ENCODE data around the gene A1BG. TPM values are rescaled to one million over a fixed set of nuclear protein-coding genes. Genes with fewer than 3 reads are reported as not detected.

A1BG gene
- total and polyA plus RNA-seq, 2 of the 13 experiments (the other 11 are each of a cell fraction or from before 2014, with no cell fraction given): 14.7 to 41.4 TPM

- TF ChIP-seq SP5 (CRISPR knock-in tag; IDR thresholded peaks at IDR 0.05; ENCODE audit: borderline replicate concordance, low read depth) (no peak; the same call in 1 of the 2 replicates), FLYWCH1 (CRISPR knock-in tag; IDR thresholded peaks at IDR 0.05) (0 out of 2 replicates have a peak, but pooled peaks have one; percentile 52), ZNF543 (CRISPR knock-in tag; IDR thresholded peaks at IDR 0.05) (peak; percentile 76), PRMT3 (CRISPR knock-in tag; IDR thresholded peaks at IDR 0.05; ENCODE audit: borderline replicate concordance, low read depth) (no peak), TSC22D2 (CRISPR knock-in tag; IDR thresholded peaks at IDR 0.05; ENCODE audit: borderline replicate concordance) (peak; percentile 5; the same call in 1 of the 2 replicates), MTF2 (CRISPR knock-in tag; IDR thresholded peaks at IDR 0.05; ENCODE audit: borderline replicate concordance) (no peak), SOX5 (CRISPR knock-in tag; IDR thresholded peaks at IDR 0.05; ENCODE audit: borderline replicate concordance) (0 out of 2 replicates have a peak, but pooled peaks have one; percentile 12), ZFP1 (CRISPR knock-in tag; IDR thresholded peaks at IDR 0.05) (no peak)
- TF ChIP-seq, protein P1, sequence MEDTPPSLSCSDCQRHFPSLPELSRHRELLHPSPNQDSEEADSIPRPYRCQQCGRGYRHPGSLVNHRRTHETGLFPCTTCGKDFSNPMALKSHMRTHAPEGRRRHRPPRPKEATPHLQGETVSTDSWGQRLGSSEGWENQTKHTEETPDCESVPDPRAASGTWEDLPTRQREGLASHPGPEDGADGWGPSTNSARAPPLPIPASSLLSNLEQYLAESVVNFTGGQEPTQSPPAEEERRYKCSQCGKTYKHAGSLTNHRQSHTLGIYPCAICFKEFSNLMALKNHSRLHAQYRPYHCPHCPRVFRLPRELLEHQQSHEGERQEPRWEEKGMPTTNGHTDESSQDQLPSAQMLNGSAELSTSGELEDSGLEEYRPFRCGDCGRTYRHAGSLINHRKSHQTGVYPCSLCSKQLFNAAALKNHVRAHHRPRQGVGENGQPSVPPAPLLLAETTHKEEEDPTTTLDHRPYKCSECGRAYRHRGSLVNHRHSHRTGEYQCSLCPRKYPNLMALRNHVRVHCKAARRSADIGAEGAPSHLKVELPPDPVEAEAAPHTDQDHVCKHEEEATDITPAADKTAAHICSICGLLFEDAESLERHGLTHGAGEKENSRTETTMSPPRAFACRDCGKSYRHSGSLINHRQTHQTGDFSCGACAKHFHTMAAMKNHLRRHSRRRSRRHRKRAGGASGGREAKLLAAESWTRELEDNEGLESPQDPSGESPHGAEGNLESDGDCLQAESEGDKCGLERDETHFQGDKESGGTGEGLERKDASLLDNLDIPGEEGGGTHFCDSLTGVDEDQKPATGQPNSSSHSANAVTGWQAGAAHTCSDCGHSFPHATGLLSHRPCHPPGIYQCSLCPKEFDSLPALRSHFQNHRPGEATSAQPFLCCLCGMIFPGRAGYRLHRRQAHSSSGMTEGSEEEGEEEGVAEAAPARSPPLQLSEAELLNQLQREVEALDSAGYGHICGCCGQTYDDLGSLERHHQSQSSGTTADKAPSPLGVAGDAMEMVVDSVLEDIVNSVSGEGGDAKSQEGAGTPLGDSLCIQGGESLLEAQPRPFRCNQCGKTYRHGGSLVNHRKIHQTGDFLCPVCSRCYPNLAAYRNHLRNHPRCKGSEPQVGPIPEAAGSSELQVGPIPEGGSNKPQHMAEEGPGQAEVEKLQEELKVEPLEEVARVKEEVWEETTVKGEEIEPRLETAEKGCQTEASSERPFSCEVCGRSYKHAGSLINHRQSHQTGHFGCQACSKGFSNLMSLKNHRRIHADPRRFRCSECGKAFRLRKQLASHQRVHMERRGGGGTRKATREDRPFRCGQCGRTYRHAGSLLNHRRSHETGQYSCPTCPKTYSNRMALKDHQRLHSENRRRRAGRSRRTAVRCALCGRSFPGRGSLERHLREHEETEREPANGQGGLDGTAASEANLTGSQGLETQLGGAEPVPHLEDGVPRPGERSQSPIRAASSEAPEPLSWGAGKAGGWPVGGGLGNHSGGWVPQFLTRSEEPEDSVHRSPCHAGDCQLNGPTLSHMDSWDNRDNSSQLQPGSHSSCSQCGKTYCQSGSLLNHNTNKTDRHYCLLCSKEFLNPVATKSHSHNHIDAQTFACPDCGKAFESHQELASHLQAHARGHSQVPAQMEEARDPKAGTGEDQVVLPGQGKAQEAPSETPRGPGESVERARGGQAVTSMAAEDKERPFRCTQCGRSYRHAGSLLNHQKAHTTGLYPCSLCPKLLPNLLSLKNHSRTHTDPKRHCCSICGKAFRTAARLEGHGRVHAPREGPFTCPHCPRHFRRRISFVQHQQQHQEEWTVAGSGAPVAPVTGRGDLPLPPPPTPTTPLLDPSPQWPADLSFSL (CRISPR knock-in tag; IDR thresholded peaks at IDR 0.05): no peak
- TF ChIP-seq, protein P2, sequence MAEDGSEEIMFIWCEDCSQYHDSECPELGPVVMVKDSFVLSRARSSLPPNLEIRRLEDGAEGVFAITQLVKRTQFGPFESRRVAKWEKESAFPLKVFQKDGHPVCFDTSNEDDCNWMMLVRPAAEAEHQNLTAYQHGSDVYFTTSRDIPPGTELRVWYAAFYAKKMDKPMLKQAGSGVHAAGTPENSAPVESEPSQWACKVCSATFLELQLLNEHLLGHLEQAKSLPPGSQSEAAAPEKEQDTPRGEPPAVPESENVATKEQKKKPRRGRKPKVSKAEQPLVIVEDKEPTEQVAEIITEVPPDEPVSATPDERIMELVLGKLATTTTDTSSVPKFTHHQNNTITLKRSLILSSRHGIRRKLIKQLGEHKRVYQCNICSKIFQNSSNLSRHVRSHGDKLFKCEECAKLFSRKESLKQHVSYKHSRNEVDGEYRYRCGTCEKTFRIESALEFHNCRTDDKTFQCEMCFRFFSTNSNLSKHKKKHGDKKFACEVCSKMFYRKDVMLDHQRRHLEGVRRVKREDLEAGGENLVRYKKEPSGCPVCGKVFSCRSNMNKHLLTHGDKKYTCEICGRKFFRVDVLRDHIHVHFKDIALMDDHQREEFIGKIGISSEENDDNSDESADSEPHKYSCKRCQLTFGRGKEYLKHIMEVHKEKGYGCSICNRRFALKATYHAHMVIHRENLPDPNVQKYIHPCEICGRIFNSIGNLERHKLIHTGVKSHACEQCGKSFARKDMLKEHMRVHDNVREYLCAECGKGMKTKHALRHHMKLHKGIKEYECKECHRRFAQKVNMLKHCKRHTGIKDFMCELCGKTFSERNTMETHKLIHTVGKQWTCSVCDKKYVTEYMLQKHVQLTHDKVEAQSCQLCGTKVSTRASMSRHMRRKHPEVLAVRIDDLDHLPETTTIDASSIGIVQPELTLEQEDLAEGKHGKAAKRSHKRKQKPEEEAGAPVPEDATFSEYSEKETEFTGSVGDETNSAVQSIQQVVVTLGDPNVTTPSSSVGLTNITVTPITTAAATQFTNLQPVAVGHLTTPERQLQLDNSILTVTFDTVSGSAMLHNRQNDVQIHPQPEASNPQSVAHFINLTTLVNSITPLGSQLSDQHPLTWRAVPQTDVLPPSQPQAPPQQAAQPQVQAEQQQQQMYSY (CRISPR knock-in tag; IDR thresholded peaks at IDR 0.05): 0 out of 2 replicates have a peak, but pooled peaks have one; percentile 10
- TF ChIP-seq, protein P3, sequence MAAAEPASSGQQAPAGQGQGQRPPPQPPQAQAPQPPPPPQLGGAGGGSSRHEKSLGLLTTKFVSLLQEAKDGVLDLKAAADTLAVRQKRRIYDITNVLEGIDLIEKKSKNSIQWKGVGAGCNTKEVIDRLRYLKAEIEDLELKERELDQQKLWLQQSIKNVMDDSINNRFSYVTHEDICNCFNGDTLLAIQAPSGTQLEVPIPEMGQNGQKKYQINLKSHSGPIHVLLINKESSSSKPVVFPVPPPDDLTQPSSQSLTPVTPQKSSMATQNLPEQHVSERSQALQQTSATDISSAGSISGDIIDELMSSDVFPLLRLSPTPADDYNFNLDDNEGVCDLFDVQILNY (CRISPR knock-in tag; conservative IDR thresholded peaks at IDR 0.05): 0 out of 2 replicates have a peak, but pooled peaks have one; percentile 51
- TF ChIP-seq, protein P4, sequence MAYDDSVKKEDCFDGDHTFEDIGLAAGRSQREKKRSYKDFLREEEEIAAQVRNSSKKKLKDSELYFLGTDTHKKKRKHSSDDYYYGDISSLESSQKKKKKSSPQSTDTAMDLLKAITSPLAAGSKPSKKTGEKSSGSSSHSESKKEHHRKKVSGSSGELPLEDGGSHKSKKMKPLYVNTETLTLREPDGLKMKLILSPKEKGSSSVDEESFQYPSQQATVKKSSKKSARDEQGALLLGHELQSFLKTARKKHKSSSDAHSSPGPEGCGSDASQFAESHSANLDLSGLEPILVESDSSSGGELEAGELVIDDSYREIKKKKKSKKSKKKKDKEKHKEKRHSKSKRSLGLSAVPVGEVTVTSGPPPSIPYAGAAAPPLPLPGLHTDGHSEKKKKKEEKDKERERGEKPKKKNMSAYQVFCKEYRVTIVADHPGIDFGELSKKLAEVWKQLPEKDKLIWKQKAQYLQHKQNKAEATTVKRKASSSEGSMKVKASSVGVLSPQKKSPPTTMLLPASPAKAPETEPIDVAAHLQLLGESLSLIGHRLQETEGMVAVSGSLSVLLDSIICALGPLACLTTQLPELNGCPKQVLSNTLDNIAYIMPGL (CRISPR knock-in tag; IDR thresholded peaks at IDR 0.05; ENCODE audit: borderline replicate concordance in 1 of 2, low read depth in 1 of 2): peak; percentile 7 to 93; a peak in 2 of 4 replicates
Observed at GRCh38 chr19:58386576-58387337, 33.5 kb upstream of the A1BG start, which contains the start of gene RPS5 (continued).
